SK-N-SH (cell line): Measurements from ENCODE around the gene MTHFD1L. TPM values are rescaled to one million over a fixed set of nuclear protein-coding genes. Genes with fewer than 3 reads are reported as not detected.
A peak's percentile ranks its signal among the peaks of the same experiment; 100 is the strongest.
"Not testable (repeated sequence)": the region's sequence is repeated elsewhere in the genome, so short reads cannot be mapped to it uniquely, and the experiment has no call there.

ENCODE experiments used
- CTCF ChIA-PET: fragments of 300-600, 350-600 bp; formaldehyde crosslinking; extraction: SDS; loops from one replicate; lab custom pipeline; 2021; lab: Yijun Ruan, JAX
- POLR2A ChIA-PET: fragments of 350-600 bp; sonication (Branson Sonifier 250); formaldehyde crosslinking; extraction: SDS; loops from one replicate; lab custom pipeline; 2020; ENCODE audit warnings: antibody characterized with exemption, inconsistent platforms; lab: Yijun Ruan, JAX
- DNase-seq: peaks from one replicate; pipeline ENCODE4 v3.0.0; 2012
- H2AFZ ChIP-seq: fragments of 200-600 bp; sonication (generic); 2 replicates; pipeline ENCODE4 v1.8.1; 2016; ENCODE audit warnings: antibody characterized with exemption, mild to moderate bottlenecking, low read depth
- H3F3A ChIP-seq: fragments of 200-600 bp; sonication (generic); replicated peaks from 2 replicates; pipeline ENCODE3; 2016; ENCODE audit warnings: antibody characterized with exemption, mild to moderate bottlenecking; ENCODE audit not compliant: insufficient read depth
- H3K27ac ChIP-seq, 2 experiments: fragments of 200-500 bp in 1 of 2; fragments of 200-600 bp in 1 of 2; sonication (Bioruptor generic) in 1 of 2; sonication (generic), shearing (Covaris generic) in 1 of 2; 2 replicates each; pipeline versions ENCODE4 v1.5.1 to v1.6.1; 2014 to 2016; ENCODE audit warnings: low read depth in 2 of 2, inconsistent platforms in 1 of 2, low read length in 1 of 2, mild to moderate bottlenecking in 1 of 2, mixed read lengths in 1 of 2
- H3K27me3 ChIP-seq: fragments of 200-600 bp; sonication (generic), shearing (Covaris generic); 2 replicates; pipeline ENCODE4 v1.6.1; 2016; ENCODE audit warnings: mixed run types; ENCODE audit not compliant: insufficient read depth
- H3K36me3 ChIP-seq, 2 experiments: fragments of 200-500 bp in 1 of 2; fragments of 200-600 bp in 1 of 2; sonication (Bioruptor generic) in 1 of 2; sonication (generic) in 1 of 2; replicated peaks in 1 of 2; 2 replicates each; pipeline versions ENCODE3 to v1.5.1; 2014 to 2016; ENCODE audit warnings: low read length in 1 of 2, mild to moderate bottlenecking in 1 of 2; ENCODE audit not compliant: insufficient read depth in 2 of 2, control insufficient read depth in 1 of 2
- H3K4me1 ChIP-seq, 2 experiments: fragments of 200-500 bp in 1 of 2; fragments of 200-600 bp in 1 of 2; sonication (Bioruptor generic) in 1 of 2; sonication (generic), shearing (Covaris generic) in 1 of 2; 2 replicates each; pipeline versions ENCODE4 v1.5.1 to v1.6.1; 2014 to 2016; ENCODE audit warnings: low read depth in 1 of 2, low read length in 1 of 2, mixed run types in 1 of 2; ENCODE audit not compliant: insufficient read depth in 2 of 2, control insufficient read depth in 1 of 2
- H3K4me2 ChIP-seq: fragments of 200-600 bp; sonication (generic), shearing (Covaris generic); 2 replicates; pipeline ENCODE4 v1.6.1; 2017; ENCODE audit warnings: mixed run types
- H3K4me3 ChIP-seq, 2 experiments: fragments of 200-500 bp in 1 of 2; fragments of 200-600 bp in 1 of 2; sonication (Bioruptor generic) in 1 of 2; sonication (generic), shearing (Covaris generic) in 1 of 2; 2 replicates each; pipeline versions ENCODE4 v1.5.1 to v1.8.1; 2014 to 2016; ENCODE audit warnings: low read depth in 2 of 2, inconsistent platforms in 1 of 2, low read length in 1 of 2, mild to moderate bottlenecking in 1 of 2, mixed read lengths in 1 of 2, moderate library complexity in 1 of 2
- H3K79me2 ChIP-seq: fragments of 200-600 bp; sonication (generic); 2 replicates; pipeline ENCODE4 v1.8.1; 2017; ENCODE audit warnings: mild to moderate bottlenecking; ENCODE audit not compliant: insufficient read depth
- H3K9ac ChIP-seq: fragments of 200-600 bp; sonication (generic); 2 replicates; pipeline ENCODE4 v1.6.1; 2017; ENCODE audit warnings: mixed run types
- H3K9me2 ChIP-seq: fragments of 200-600 bp; sonication (generic); 2 replicates; pipeline ENCODE4 v1.6.1; 2017; ENCODE audit warnings: mixed run types
- H3K9me3 ChIP-seq: fragments of 200-600 bp; sonication (generic); 2 replicates; pipeline ENCODE4 v1.6.1; 2017; ENCODE audit warnings: mixed run types, mild to moderate bottlenecking, moderate library complexity
- H4K20me1 ChIP-seq: fragments of 200-600 bp; sonication (generic); 2 replicates; pipeline ENCODE4 v1.6.1; 2017; ENCODE audit warnings: mild to moderate bottlenecking, mixed run types; ENCODE audit not compliant: insufficient read depth
- ELF1 ChIP-seq: IDR thresholded peaks from 2 replicates; pipeline ENCODE4 v1.4.0; 2012
- FOSL2 ChIP-seq: IDR thresholded peaks from 2 replicates; pipeline ENCODE4 v1.4.0; 2012; ENCODE audit warnings: low read depth, mild to moderate bottlenecking, moderate library complexity, borderline replicate concordance
- GATA2 ChIP-seq: sonication (generic); formaldehyde crosslinking; IDR thresholded peaks from 2 replicates; pipeline ENCODE4 v1.5.0; 2020; ENCODE audit warnings: mild to moderate bottlenecking, missing genetic modification reagents
- NFIC ChIP-seq: IDR thresholded peaks from 2 replicates; pipeline ENCODE4 v1.4.0; 2012; ENCODE audit warnings: borderline replicate concordance
- RAD21 ChIP-seq: IDR thresholded peaks from 2 replicates; pipeline ENCODE4 v1.6.1; 2012; ENCODE audit warnings: mild to moderate bottlenecking, low read length
- SIN3A ChIP-seq: IDR thresholded peaks from 2 replicates; pipeline ENCODE4 v1.6.1; 2012; ENCODE audit warnings: low read depth, mild to moderate bottlenecking, low read length, moderate library complexity, borderline replicate concordance
- TAF1 ChIP-seq: IDR thresholded peaks from 2 replicates; pipeline ENCODE4 v1.6.1; 2012; ENCODE audit warnings: low read depth, mild to moderate bottlenecking, low read length, moderate library complexity, borderline replicate concordance
- TCF12 ChIP-seq: IDR thresholded peaks from 2 replicates; pipeline ENCODE4 v1.4.0; 2012
- WGBS: methylation state at CpG from one replicate; pipeline ENCODE4 v1.1.6; 2017; ENCODE audit warnings: low lambda C conversion rate; 5-methylcytosine and 5-hydroxymethylcytosine counted together
- polyA plus RNA-seq, 3 experiments: library from polyadenylated mRNA; depleted of rRNA; stranded (reverse); fragments of >200 nt; gene quantifications; 2 replicates each; pipeline ENCODE4 v1.2.3, GENCODE V29; 2012
- TF ChIP-seq, protein P1 (sequence below): IDR thresholded peaks from 2 replicates; pipeline ENCODE4 v1.4.0; 2012; ENCODE audit warnings: low read depth
- TF ChIP-seq, protein P2 (sequence below): fragments of 150-350 bp; IDR thresholded peaks from 2 replicates; pipeline ENCODE4 v1.6.1; 2017; ENCODE audit warnings: antibody characterized with exemption, low read length, low read depth, borderline replicate concordance

MTHFD1L gene
- polyA plus RNA-seq, 1 of the 3 experiments (the other 2 are of a cell fraction) = 37.0 TPM

DNA sequence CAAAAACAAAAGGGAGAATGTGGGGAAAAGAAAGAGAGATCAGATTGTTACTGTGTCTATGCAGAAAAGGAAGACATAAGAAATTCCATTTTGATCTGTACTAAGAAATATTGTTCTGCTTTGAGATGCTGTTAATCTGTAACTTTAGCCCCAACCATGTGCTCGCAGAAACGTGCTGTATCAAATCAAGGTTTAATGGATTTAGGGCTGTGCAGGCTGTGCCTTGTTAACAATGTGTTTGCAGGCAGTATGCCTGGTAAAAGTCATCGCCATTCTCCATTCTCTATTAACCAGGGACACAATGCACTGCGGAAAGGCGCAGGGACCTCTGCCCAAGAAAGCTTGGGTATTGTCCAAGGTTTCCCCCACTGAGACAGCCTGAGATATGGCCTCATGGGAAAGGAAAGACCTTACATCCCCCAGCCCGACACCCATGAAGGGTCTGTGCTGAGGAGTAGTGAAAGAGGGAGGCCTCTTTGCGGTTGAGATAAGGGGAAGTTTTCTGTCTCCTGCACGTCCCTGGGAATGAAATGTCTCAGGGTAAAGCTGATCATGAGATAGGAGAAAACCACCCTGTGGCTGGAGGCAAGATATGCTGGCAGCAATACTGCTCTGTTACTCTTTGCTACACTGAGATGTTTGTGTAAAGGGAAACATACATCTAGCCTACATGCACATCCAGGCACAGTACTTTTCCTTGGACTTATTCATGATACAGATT, 3.9 kb upstream of the MTHFD1L start:
- 84% methylated on average over 8 of the region's 8 CpGs for WGBS
- CTCF ChIA-PET = not testable (repeated sequence)

DNA sequence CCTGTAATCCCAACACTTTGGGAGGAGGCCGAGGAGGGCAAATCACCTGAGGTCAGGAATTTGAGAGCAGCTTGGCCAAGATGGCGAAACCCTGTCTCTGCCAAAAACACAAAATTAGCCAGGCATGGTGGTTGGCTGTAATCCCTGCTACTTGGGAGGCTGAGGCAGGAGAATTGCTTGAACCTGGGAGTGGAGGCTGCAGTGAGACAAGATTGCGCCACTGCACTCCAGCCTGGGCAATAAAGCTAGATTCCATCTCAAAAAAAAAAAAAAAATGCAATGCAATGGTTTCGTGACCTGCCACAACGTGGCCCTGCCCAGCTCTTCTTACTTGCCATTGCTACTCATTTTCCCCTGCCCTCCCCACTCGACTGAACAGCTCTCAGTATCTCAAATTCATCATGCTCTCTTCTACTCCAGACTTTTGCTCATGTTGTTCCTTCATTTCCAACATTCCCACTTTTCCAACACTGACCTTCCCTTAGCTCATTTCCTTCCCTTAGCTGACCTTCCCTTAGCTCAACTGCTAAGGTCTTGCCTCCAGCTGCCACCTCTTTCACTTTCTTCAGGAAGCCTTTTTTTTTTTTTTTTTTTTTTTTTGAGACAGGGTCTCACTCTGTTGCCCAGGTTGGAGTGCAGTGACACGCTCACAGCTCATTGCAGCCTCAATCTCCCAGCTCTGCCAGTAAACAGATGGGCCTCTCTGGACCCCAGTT, 2.1 kb upstream of the MTHFD1L start:
- Histone ChIP-seq H3K9me2 (no peaks in the 10 kb centered on the region), H3K27me3 (no peaks in the 10 kb centered on the region), H2AFZ (no peak overlapping the region), H4K20me1 (no peaks in the 10 kb centered on the region), H3K4me2 (no peak overlapping the region), H3K27ac (no peak overlapping the region), H3K79me2 (peaks cover 24% of the 10 kb centered on the region), H3K4me3 (no peak overlapping the region), H3K9me3 (no peaks in the 10 kb centered on the region), H3K36me3 (peaks cover 0 to 5% of the 10 kb centered on the region in 2 experiments), H3K4me1 (peaks cover 2 to 14% of the 10 kb centered on the region in 2 experiments; a peak in 2 of 4 replicates), H3K9ac (no peak overlapping the region), H3F3A (peaks cover 10% of the 10 kb centered on the region)
- no peak for DNase-seq
- 93% methylated on average over 7 of the region's 7 CpGs for WGBS
- ChIA-PET CTCF (no interaction called here), POLR2A (interaction anchor here (0.6 kb wide), 1 partner anchor 213 kb away, joined by 3 read pairs; no protein-coding TSS in a partner anchor)
- no peak for TF ChIP-seq ELF1
- TF ChIP-seq, protein P1, sequence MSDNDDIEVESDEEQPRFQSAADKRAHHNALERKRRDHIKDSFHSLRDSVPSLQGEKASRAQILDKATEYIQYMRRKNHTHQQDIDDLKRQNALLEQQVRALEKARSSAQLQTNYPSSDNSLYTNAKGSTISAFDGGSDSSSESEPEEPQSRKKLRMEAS = no peak
- no peak for TF ChIP-seq TAF1
- TF ChIP-seq TCF12 = no peak
- TF ChIP-seq FOSL2 = no peak
- no peak for TF ChIP-seq NFIC
- TF ChIP-seq, protein P2, sequence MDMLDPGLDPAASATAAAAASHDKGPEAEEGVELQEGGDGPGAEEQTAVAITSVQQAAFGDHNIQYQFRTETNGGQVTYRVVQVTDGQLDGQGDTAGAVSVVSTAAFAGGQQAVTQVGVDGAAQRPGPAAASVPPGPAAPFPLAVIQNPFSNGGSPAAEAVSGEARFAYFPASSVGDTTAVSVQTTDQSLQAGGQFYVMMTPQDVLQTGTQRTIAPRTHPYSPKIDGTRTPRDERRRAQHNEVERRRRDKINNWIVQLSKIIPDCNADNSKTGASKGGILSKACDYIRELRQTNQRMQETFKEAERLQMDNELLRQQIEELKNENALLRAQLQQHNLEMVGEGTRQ = no peak
- TF ChIP-seq RAD21 = no peak
- no peak for TF ChIP-seq GATA2 (CRISPR knock-in tag)
- no peak for TF ChIP-seq SIN3A

More for the DNA sequence above, 3.9 kb upstream of the MTHFD1L start:
- H3K27ac ChIP-seq, H3K9ac ChIP-seq, POLR2A ChIA-PET, DNase-seq, H3K4me3 ChIP-seq, H3K27me3 ChIP-seq, H3K36me3 ChIP-seq, H3K9me3 ChIP-seq, H2AFZ ChIP-seq, H4K20me1 ChIP-seq, H3K79me2 ChIP-seq, H3K4me2 ChIP-seq, H3K9me2 ChIP-seq: not testable (repeated sequence)
- Histone ChIP-seq H3F3A (peaks cover 21% of the 10 kb centered on the region), H3K4me1 (peaks cover 9 to 12% of the 10 kb centered on the region in 2 experiments; a peak in 3 of 4 replicates)
- peak; percentile 30; the same call in 1 of the 2 replicates for TF ChIP-seq GATA2 (CRISPR knock-in tag)
